Stomach smooth muscle (tissue), 2 donors: ENCODE measurements around the gene LGALS9B.
"Not testable (repeated sequence)": the region's sequence is repeated elsewhere in the genome, so short reads cannot be mapped to it uniquely, and the experiment has no call there.

Source experiments
- H3K27ac ChIP-seq: one replicate; pipeline ENCODE4 v1.7.0; 2013; ENCODE audit warnings: mild to moderate bottlenecking, low read length, inconsistent platforms
- H3K27me3 ChIP-seq, 2 donors: one replicate each; pipeline ENCODE4 v1.7.0; 2013; ENCODE audit warnings: low read length in 2 of 2; ENCODE audit not compliant: insufficient read depth in 2 of 2, control insufficient read depth in 1 of 2
- H3K36me3 ChIP-seq, 2 donors: one replicate each; pipeline ENCODE4 v1.7.0; 2013; ENCODE audit warnings: low read length in 2 of 2; ENCODE audit not compliant: control insufficient read depth in 2 of 2, insufficient read depth in 2 of 2
- H3K4me1 ChIP-seq: one replicate; pipeline ENCODE4 v1.7.0; 2013; ENCODE audit warnings: low read length; ENCODE audit not compliant: control insufficient read depth, insufficient read depth
- H3K4me3 ChIP-seq, 2 donors: one replicate each; pipeline ENCODE4 v1.7.0; 2013; ENCODE audit warnings: low read length in 2 of 2
- H3K9ac ChIP-seq, 2 donors: one replicate each; pipeline ENCODE4 v1.7.0; 2013; ENCODE audit warnings: low read length in 2 of 2, mild to moderate bottlenecking in 1 of 2
- H3K9me3 ChIP-seq, 2 donors: one replicate each; pipeline ENCODE4 v1.7.0; 2013; ENCODE audit warnings: low read length in 2 of 2; ENCODE audit not compliant: control insufficient read depth in 2 of 2
- donor health status: healthy.
- donor health status: Pancreatic carcinoma.

Gene LGALS9B

GRCh38 chr17:20467447-20467846 is at the start of gene LGALS9B:
LGALS9B (minus strand) TSS chr17:20467539; CDS start chr17:20467470, 69 bp downstream.
- H3K36me3 ChIP-seq, H3K9me3 ChIP-seq, H3K27ac ChIP-seq, H3K4me3 ChIP-seq, H3K27me3 ChIP-seq, H3K4me1 ChIP-seq, H3K9ac ChIP-seq: not testable (repeated sequence)

- H3K4me1 ChIP-seq = not testable (repeated sequence)
These were observed 49.6 kb upstream of the LGALS9B start for GRCh38 chr17:20516986-20517385.

DNA sequence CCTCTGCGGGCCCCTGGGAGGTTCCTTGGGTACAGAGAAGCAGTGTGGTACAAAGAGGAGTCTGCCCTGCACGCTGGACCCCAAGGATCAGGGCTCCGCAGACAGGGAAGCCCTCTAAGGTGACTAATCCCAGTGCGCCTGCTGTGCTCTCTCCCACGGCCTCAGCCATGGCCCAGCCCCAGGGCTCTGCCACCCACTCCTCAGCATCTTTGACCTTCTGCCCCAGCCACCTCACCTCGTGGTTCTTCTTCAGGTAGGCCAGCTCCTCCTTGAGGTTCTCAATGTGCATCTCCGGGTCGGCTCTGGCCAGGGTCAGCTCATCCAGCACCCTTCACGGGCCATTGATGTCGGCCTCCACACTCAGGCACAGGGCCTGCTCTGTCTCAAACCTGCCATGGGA is 47.8 kb upstream of the LGALS9B start:
- H3K4me3 ChIP-seq, H3K27ac ChIP-seq, H3K36me3 ChIP-seq, H3K4me1 ChIP-seq, H3K27me3 ChIP-seq, H3K9me3 ChIP-seq, H3K9ac ChIP-seq: not testable (repeated sequence)

More at GRCh38 chr17:20516986-20517385, 49.6 kb upstream of the LGALS9B start:
- H3K27me3 ChIP-seq, H3K4me3 ChIP-seq, H3K9me3 ChIP-seq, H3K27ac ChIP-seq, H3K36me3 ChIP-seq, H3K9ac ChIP-seq: not testable (repeated sequence)

- H3K9me3 ChIP-seq, H3K9ac ChIP-seq: not testable (repeated sequence)
These were observed 46.2 kb upstream of the LGALS9B start for GRCh38 chr17:20513539-20513938.

DNA sequence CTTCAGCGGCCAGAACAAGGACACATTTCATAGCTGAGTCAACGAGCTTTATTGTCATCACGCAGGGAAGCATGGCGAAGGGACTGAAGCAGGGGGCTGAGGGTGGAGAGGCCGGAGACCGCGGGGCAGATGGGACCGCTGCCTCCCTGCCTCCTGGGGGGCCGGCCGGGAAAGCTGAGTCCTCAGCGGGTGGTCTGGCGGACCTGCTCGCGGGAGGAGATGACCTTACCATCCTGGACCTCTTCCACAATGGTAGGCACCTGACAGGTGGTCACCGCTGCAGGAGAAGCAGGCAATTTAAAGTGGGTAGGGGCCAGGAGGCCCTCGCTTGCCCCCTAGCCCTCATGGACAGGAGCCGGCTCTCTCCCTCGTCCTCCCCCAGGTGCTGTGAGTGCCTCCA is 45.0 kb upstream of the LGALS9B start:
- not testable (repeated sequence) for H3K36me3 ChIP-seq, H3K27ac ChIP-seq, H3K9me3 ChIP-seq, H3K27me3 ChIP-seq, H3K4me1 ChIP-seq, H3K9ac ChIP-seq, H3K4me3 ChIP-seq

More at GRCh38 chr17:20513539-20513938, 46.2 kb upstream of the LGALS9B start:
- H3K27ac ChIP-seq, H3K36me3 ChIP-seq, H3K4me3 ChIP-seq, H3K27me3 ChIP-seq, H3K4me1 ChIP-seq: not testable (repeated sequence)

- not testable (repeated sequence) for H3K4me3 ChIP-seq, H3K9ac ChIP-seq, H3K9me3 ChIP-seq, H3K36me3 ChIP-seq, H3K27me3 ChIP-seq, H3K27ac ChIP-seq, H3K4me1 ChIP-seq
These were observed 44.4 kb upstream of the LGALS9B start for GRCh38 chr17:20511778-20512177.

DNA sequence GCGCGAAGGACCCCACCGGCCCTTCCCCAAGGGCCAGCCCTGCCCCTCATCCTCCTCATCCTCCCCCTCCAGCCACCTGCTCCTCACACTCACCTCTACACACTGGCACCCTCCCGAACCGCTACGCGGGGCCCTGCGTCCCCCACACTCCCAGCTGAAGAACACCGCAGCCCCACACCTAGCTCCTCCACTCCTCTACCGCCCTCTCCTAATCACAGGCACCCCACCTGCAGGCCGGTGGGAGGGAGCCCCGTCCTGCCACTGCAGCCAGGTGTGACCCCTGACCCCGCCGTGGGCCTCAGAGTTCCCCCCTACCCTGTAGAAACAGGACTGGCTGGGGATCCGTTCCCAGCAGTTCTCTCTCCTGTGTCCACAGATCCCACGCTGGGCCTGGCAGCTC is 38.0 kb upstream of the LGALS9B start:
- not testable (repeated sequence) for H3K4me3 ChIP-seq, H3K4me1 ChIP-seq, H3K36me3 ChIP-seq, H3K9ac ChIP-seq, H3K9me3 ChIP-seq, H3K27me3 ChIP-seq, H3K27ac ChIP-seq

DNA sequence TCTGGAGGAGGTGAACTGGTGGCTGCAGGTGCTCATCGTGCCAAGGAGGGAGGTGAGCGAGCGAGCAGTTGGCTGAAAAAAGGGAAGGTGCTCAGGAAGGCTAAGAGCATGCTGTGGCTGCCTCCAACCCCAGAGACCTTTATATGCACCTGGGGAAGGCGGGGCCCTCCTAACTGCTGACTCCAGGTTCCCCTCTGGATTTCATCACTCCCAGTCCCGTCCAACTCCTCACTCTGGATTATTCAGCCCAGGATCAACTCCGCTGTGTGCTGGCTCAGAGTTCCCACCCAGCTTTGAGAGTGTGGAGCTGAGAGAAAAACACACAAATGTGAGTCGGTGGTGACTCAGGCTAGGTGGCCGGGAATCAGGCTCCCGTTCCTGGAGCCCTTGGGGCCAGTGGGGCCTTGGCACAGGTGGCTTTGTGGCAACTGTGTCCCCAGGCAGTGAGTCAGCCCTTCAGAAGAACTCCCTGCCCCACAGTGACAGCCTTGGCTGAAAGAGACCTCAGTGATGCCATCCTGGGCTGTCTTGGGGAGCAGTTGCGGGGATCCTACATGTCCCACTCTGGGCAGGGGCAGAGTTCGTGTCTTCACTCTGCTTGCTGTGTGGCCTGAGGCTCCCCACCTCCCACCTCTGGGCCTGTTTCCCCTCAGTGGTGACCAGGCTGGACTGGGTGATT is 37.2 kb upstream of the LGALS9B start:
- H3K4me3 ChIP-seq, H3K27ac ChIP-seq, H3K9ac ChIP-seq, H3K9me3 ChIP-seq, H3K27me3 ChIP-seq, H3K4me1 ChIP-seq, H3K36me3 ChIP-seq: not testable (repeated sequence)

GRCh38 chr17:20501896-20502295 is 34.6 kb upstream of the LGALS9B start:
- not testable (repeated sequence) for H3K9me3 ChIP-seq, H3K27me3 ChIP-seq, H3K27ac ChIP-seq, H3K4me1 ChIP-seq, H3K36me3 ChIP-seq, H3K9ac ChIP-seq, H3K4me3 ChIP-seq

DNA sequence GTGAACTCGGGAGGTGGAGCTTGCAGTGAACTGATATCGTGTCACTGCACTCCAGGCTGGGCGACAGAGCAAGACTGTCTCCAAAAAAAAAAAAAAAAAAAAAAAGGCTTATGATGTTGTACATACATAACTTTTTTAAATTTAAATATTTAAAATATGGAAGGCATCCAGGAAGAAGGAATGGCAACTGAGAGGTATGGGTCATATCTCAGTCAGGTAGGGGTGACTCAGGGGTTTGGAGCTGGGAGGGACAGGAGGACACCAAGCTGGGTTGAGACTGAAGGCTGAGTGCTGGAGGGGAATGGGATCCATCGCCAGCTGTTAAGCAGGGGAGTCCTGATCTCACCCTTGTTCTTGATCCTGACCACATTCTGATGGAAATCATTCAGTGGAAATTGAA is 33.0 kb upstream of the LGALS9B start:
- not testable (repeated sequence) for H3K9ac ChIP-seq, H3K27ac ChIP-seq, H3K27me3 ChIP-seq

DNA sequence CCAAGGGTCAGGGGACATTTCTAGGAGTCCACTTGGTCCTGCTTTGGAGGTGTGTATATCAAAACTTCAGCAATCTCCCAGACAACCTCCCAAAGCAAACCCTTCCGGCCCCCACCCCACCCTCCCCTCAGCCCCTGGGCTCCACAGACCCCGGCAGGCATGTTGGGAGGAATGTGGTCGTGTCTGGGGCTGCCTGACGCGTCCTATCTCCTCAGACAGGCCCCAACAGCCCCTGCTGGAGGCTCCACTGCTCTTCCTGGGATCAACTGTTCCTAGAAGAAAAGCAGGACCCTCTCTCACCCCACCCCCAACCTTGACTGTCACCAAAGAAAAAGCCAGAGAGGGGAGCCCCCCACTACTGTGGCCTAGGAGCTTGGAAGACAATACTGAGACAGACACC is 28.1 kb upstream of the LGALS9B start:
- not testable (repeated sequence) for H3K27ac ChIP-seq, H3K9me3 ChIP-seq, H3K9ac ChIP-seq, H3K36me3 ChIP-seq, H3K4me3 ChIP-seq, H3K4me1 ChIP-seq, H3K27me3 ChIP-seq

More for the DNA sequence above, 33.0 kb upstream of the LGALS9B start:
- not testable (repeated sequence) for H3K4me1 ChIP-seq, H3K9me3 ChIP-seq, H3K4me3 ChIP-seq, H3K36me3 ChIP-seq
